ENCODE results near the gene CYRIA.

DNA sequence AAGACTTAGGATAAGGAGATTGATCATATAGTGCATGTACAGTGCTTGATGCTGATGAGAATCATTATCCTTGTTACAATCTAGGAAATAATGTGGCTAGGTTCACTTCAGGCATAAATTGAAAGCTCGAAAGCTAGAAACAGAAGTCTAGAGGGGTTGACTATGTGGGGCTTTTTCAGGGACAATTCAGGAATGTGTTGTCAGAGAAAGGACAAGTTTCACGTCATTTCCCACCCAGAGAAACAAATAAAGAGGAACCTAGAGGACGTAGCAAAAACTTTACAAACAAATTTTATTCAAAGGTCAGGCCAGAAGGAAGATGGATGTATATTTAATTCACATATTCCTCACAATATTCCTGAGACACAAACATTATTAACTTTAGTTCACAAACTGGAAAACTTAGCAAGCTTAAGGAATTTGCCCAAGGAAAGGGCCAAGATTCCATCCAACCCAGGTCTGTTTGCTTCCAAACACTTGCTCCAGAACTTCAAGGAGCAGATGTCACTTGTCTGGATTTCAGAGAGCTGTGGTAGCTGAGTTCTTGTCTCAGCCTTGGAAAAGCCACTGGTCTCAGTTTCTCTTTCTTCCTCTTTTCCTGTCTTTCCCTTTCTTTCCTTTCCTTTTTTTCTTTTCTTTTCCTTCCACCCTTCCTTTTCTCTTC lies 7.4 kb downstream of the CYRIA start:
- TF ChIP-seq, protein P1, sequence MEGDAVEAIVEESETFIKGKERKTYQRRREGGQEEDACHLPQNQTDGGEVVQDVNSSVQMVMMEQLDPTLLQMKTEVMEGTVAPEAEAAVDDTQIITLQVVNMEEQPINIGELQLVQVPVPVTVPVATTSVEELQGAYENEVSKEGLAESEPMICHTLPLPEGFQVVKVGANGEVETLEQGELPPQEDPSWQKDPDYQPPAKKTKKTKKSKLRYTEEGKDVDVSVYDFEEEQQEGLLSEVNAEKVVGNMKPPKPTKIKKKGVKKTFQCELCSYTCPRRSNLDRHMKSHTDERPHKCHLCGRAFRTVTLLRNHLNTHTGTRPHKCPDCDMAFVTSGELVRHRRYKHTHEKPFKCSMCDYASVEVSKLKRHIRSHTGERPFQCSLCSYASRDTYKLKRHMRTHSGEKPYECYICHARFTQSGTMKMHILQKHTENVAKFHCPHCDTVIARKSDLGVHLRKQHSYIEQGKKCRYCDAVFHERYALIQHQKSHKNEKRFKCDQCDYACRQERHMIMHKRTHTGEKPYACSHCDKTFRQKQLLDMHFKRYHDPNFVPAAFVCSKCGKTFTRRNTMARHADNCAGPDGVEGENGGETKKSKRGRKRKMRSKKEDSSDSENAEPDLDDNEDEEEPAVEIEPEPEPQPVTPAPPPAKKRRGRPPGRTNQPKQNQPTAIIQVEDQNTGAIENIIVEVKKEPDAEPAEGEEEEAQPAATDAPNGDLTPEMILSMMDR (IDR thresholded peaks at IDR 0.05) = no peak
- TF ChIP-seq POLR2A (IDR thresholded peaks at IDR 0.05) = no peak
